Upper lobe of left lung (tissue), 4 donors: Measurements from ENCODE around the gene ASCC3.

Experiments used
- EP300 ChIP-seq, 4 donors: sonication (generic); formaldehyde crosslinking; IDR thresholded peaks; one replicate each; pipeline ENCODE4 v1.5.1; 2017; ENCODE audit warnings: antibody characterized with exemption in 4 of 4, control low read depth in 2 of 4
- POLR2A ChIP-seq, 4 donors: fragments of 450-650 bp; IDR thresholded peaks; one replicate each; pipeline ENCODE4 v1.5.1; 2016 to 2017; ENCODE audit warnings: antibody characterized with exemption in 4 of 4, mild to moderate bottlenecking in 2 of 4
- POLR2AphosphoS5 ChIP-seq, 2 donors: sonication (generic); formaldehyde crosslinking; IDR thresholded peaks; one replicate each; pipeline ENCODE4 v1.5.1; 2017; ENCODE audit warnings: antibody characterized with exemption in 2 of 2
- TF ChIP-seq, protein P1 (sequence below), 6 experiments: fragments of 450-650 bp in 4 of 6; fragments of 200-600 bp in 2 of 6; sonication (generic) in 2 of 6; IDR thresholded peaks; one replicate each; pipeline ENCODE4 v1.5.1; 2016 to 2019; ENCODE audit warnings: antibody characterized with exemption in 6 of 6

DNA sequence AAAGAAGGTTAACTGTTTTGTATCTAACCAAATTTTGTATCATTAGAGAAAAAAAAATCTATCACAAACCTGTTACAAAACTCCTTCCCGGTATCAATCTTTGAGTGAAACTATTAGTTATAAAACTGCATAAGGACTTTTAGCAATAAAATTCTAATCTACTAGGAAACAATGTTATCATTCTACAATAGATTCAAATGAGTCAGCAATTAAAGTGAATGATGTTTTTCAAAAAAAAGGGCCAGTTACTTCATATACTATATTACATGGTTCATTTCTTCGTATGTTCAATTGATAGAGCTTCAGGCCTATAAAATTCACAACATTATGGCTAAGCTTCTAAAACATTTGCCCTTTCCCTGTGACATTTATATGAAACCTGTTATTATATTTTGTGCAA lies 15.6 kb downstream of the ASCC3 start:
- TF ChIP-seq, protein P1, sequence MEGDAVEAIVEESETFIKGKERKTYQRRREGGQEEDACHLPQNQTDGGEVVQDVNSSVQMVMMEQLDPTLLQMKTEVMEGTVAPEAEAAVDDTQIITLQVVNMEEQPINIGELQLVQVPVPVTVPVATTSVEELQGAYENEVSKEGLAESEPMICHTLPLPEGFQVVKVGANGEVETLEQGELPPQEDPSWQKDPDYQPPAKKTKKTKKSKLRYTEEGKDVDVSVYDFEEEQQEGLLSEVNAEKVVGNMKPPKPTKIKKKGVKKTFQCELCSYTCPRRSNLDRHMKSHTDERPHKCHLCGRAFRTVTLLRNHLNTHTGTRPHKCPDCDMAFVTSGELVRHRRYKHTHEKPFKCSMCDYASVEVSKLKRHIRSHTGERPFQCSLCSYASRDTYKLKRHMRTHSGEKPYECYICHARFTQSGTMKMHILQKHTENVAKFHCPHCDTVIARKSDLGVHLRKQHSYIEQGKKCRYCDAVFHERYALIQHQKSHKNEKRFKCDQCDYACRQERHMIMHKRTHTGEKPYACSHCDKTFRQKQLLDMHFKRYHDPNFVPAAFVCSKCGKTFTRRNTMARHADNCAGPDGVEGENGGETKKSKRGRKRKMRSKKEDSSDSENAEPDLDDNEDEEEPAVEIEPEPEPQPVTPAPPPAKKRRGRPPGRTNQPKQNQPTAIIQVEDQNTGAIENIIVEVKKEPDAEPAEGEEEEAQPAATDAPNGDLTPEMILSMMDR (IDR thresholded peaks at IDR 0.05), result no peak
- TF ChIP-seq POLR2AphosphoS5 (IDR thresholded peaks at IDR 0.05) (no peak), POLR2A (IDR thresholded peaks at IDR 0.05) (no peak), EP300 (IDR thresholded peaks at IDR 0.05) (no peak)
